GM20000 (cell line): ENCODE results near the gene TRAPPC3.
A peak's percentile ranks its signal among the peaks of the same experiment; 100 is the strongest.
"Not testable (repeated sequence)": the region's sequence is repeated elsewhere in the genome, so short reads cannot be mapped to it uniquely, and the experiment has no call there.

Experiments
- DNase-seq: peaks from one replicate; pipeline ENCODE4 v3.0.0; 2012; ENCODE audit warnings: low spot score
- TF ChIP-seq, protein P1 (sequence below): IDR thresholded peaks from 2 replicates; pipeline ENCODE4 v1.5.1; 2012; ENCODE audit warnings: mild to moderate bottlenecking, control low read depth; ENCODE audit errors: extremely low read depth, missing control alignments

The TRAPPC3 gene

DNA sequence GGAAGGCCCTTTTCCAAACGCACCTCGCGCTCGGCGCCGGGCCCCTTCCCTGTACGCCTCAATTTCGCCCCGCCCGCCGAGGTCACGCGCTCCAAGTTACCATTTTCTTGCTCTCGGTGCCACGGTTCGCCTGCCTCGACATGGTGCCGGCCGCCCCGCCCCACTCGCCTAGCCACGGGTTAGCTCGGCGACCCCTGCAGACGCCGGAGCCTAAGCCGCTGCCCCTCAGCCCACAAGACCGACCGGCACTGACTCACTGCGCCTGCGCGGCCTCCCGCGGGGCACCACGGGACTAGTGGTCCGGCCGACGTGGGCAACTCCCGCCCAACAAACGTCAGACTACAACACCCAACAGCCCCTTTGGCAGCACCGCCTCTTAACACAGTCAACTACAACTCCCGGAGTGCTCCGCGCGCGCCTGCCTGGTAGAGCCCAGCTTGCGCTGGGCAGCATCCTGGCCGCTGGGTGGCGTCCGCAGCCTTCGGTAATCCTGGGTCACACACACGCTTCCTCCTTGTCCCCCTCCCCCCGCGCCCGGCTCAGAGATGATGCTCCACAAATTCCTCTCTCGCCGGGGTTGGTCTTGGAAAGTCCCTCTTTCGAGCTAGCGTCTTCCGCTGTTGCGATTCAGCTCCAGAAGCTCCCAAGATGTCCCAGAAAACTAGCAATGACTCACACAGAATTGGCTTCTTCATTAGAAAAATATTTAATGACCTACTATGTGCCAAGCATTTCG lies at the start of gene TRAPPC3:
Gene TRAPPC3, minus strand, starts transcription at position 250 of the 736 bp plus-strand sequence. Its CDS starts 108 bp downstream, at position 142.
- TF ChIP-seq, protein P1, sequence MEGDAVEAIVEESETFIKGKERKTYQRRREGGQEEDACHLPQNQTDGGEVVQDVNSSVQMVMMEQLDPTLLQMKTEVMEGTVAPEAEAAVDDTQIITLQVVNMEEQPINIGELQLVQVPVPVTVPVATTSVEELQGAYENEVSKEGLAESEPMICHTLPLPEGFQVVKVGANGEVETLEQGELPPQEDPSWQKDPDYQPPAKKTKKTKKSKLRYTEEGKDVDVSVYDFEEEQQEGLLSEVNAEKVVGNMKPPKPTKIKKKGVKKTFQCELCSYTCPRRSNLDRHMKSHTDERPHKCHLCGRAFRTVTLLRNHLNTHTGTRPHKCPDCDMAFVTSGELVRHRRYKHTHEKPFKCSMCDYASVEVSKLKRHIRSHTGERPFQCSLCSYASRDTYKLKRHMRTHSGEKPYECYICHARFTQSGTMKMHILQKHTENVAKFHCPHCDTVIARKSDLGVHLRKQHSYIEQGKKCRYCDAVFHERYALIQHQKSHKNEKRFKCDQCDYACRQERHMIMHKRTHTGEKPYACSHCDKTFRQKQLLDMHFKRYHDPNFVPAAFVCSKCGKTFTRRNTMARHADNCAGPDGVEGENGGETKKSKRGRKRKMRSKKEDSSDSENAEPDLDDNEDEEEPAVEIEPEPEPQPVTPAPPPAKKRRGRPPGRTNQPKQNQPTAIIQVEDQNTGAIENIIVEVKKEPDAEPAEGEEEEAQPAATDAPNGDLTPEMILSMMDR = peak; percentile 98
- peak; percentile 96 for DNase-seq

- TF ChIP-seq, protein P1 = no peak
- no peak for DNase-seq
Measured at GRCh38 chr1:36198641-36199040, 49.4 kb upstream of the TRAPPC3 start.

- not testable (repeated sequence) for DNase-seq
Measured at GRCh38 chr1:36196805-36197204, 47.5 kb upstream of the TRAPPC3 start.

- DNase-seq = peak; percentile 87
- TF ChIP-seq, protein P1 = peak; percentile 88
Measured at GRCh38 chr1:36187800-36188593, 38.7 kb upstream of the TRAPPC3 start.

DNA sequence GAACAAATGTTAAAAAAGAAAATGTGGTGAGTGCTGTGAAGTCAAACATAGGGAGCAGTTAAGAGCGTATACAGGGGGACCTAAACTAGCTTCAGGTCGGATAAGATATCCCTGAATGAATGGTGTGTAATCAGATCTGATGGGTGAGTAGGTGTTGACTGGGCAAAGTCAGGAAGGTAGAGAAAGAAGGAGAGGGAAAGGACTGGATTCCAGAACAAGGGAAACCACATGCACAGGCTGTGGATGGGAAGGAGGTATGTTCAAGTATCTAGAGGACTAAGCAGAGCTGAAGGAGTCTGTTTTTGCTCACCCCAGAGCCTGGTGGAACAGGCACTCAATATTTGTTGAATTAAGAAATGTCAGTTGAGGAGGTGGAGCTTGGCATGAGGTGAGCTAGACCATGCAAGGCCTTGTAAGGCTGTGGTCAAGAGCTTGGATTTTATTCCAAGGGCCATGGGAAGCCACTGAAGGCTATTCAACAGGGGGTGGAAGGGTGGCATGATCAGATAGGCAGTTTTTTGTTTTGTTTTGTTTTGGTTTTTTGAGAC lies 34.1 kb upstream of the TRAPPC3 start:
- no peak for DNase-seq
- TF ChIP-seq, protein P1 = no peak

GRCh38 chr1:36182734-36183133 lies 33.4 kb upstream of the TRAPPC3 start:
- no peak for DNase-seq
- TF ChIP-seq, protein P1 = no peak

GRCh38 chr1:36179220-36179600 lies 29.9 kb upstream of the TRAPPC3 start:
- TF ChIP-seq, protein P1 = no peak
- DNase-seq = no peak
